Measurements from ENCODE around the gene SLC49A3. TPM values are rescaled to one million over a fixed set of nuclear protein-coding genes. Genes with fewer than 3 reads are reported as not detected.

SLC49A3 gene
- total and polyA plus RNA-seq, 2 donors (not counting 1 experiment from before 2014, with no cell fraction given), result 0.42 to 5.1 TPM

DNA sequence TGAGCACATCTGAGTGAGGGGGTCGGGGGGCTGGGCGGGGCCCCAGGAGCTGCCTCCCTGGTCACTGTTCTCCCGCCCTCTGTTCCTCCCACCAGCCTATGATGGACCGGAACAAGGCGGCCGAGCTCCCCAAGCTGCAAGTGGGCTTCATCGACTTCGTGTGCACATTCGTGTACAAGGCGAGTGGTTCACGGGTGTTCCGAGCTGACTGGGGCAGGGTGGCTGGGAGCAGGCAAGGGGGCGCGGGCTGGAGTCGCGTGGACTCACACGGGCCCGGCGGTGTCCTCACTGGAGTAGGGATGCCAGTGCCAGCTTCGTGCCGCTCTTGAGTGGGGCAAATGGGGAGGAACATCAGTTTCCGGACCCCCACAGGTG, 22.5 kb downstream of the SLC49A3 start:
- Histone ChIP-seq H3K4me1 (ENCODE audit: control insufficient read depth, extremely low read depth, insufficient read depth, low read length) (no peaks in the 10 kb centered on the region), H3K27ac (ENCODE audit: insufficient read depth, low read length) (no peak overlapping the region), H3K9me3 (ENCODE audit: control insufficient read depth, insufficient read depth, low read depth, low read length) (no peaks in the 10 kb centered on the region), H3K79me2 (ENCODE audit: control insufficient read depth, insufficient read depth, low read length) (no peaks in the 10 kb centered on the region), H3K9ac (ENCODE audit: insufficient read depth, low read length) (no peak overlapping the region), H4K20me1 (ENCODE audit: control insufficient read depth, extremely low read depth, insufficient read depth, low read length) (no peaks in the 10 kb centered on the region), H3K4me3 (replicated peaks in 1 of 4; ENCODE audit: control extremely low read depth in 1 of 4, insufficient read depth in 1 of 4, low read depth in 3 of 4, low read length in 4 of 4) (no peak overlapping the region), H3K36me3 (ENCODE audit: control insufficient read depth, insufficient read depth, low read length) (peaks cover 2% of the 10 kb centered on the region), H3K4me2 (ENCODE audit: extremely low read depth, insufficient read depth, low read length) (no peak overlapping the region), H2AFZ (ENCODE audit: low read length) (no peak overlapping the region), H3K27me3 (ENCODE audit: control insufficient read depth, insufficient read depth, low read length) (peaks cover 3% of the 10 kb centered on the region)
- TF ChIP-seq, protein P1, sequence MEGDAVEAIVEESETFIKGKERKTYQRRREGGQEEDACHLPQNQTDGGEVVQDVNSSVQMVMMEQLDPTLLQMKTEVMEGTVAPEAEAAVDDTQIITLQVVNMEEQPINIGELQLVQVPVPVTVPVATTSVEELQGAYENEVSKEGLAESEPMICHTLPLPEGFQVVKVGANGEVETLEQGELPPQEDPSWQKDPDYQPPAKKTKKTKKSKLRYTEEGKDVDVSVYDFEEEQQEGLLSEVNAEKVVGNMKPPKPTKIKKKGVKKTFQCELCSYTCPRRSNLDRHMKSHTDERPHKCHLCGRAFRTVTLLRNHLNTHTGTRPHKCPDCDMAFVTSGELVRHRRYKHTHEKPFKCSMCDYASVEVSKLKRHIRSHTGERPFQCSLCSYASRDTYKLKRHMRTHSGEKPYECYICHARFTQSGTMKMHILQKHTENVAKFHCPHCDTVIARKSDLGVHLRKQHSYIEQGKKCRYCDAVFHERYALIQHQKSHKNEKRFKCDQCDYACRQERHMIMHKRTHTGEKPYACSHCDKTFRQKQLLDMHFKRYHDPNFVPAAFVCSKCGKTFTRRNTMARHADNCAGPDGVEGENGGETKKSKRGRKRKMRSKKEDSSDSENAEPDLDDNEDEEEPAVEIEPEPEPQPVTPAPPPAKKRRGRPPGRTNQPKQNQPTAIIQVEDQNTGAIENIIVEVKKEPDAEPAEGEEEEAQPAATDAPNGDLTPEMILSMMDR (conservative IDR thresholded peaks at IDR 0.05 in 1 of 2, IDR thresholded peaks at IDR 0.05 in 1 of 2; ENCODE audit: low read depth in 1 of 2, low read length in 2 of 2), result no peak
- no peak for DNase-seq (ENCODE audit: low read depth in 2 of 2)

DNA sequence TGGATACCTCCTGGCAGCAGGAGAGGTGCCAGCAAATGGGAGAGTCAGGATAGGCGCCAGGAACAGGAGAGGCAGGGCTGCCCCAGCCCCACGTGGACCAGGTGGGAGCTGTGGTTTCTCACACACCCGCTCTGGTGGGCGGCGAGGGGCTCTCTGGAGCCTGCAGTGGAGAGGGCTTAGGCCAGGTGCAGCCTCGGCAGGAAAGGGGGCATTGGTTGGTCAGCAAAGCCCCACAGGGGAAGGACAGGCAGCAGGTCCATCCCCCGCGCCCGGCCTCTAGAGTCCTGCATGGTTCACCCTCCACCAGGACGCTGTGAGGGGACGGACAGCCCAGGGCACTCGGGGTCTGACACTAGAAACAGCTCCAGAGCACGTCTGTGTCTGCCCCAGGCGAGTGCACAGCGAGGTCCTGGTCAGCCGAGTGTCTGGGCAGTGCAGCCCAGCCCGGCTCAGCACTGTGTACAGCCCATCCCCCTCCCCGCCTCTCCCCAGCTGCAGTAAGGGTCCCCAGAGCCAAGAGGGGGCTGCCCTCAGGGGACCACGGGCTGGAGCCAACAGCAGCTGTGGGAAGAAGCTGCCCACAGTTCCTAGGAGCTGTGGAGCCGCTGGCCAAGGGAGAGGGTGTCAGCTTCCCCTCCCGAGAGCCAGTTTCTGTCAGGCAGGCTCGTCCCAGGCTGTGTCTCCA, 23.1 kb downstream of the SLC49A3 start:
- Histone ChIP-seq H3K27me3 (ENCODE audit: control insufficient read depth, insufficient read depth, low read length) (peaks cover 3% of the 10 kb centered on the region), H3K9me3 (ENCODE audit: control insufficient read depth, insufficient read depth, low read depth, low read length) (no peaks in the 10 kb centered on the region)
- TF ChIP-seq, protein P1 (conservative IDR thresholded peaks at IDR 0.05 in 1 of 2, IDR thresholded peaks at IDR 0.05 in 1 of 2; ENCODE audit: low read depth in 1 of 2, low read length in 2 of 2), result no peak
- no peak for TF ChIP-seq EZH2 (IDR thresholded peaks at IDR 0.05; ENCODE audit: low read length, missing control alignments)

DNA sequence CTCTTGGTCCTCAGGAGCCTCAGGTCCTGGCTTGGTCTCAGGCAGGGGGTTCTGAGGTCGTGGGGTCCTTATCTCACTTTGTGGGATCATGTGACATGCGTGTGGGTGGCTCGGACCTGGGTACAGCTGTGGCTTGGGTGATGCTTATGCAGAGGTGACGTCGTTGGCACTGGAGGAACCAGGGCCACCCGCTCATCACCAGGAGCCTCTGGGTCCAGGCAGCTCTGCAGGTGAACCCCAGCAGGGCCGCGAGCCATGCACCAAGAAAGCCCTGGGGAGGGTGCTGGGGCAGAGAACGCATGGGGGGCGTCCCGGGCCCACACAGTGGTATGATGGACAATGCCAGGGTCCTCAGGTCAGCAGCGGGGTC, 23.6 kb downstream of the SLC49A3 start:
- H4K20me1 ChIP-seq (ENCODE audit: control insufficient read depth, extremely low read depth, insufficient read depth, low read length), result no peaks in the 10 kb centered on the region
- H3K9ac ChIP-seq (ENCODE audit: insufficient read depth, low read length), result no peak overlapping the region
- H3K36me3 ChIP-seq (ENCODE audit: control insufficient read depth, insufficient read depth, low read length), result no peaks in the 10 kb centered on the region
- H3K79me2 ChIP-seq (ENCODE audit: control insufficient read depth, insufficient read depth, low read length), result no peaks in the 10 kb centered on the region
- no peaks in the 10 kb centered on the region for H3K9me3 ChIP-seq (ENCODE audit: control insufficient read depth, insufficient read depth, low read depth, low read length)
- no peaks in the 10 kb centered on the region for H3K4me1 ChIP-seq (ENCODE audit: control insufficient read depth, extremely low read depth, insufficient read depth, low read length)
- no peak overlapping the region for H3K4me3 ChIP-seq (replicated peaks in 1 of 4; ENCODE audit: control extremely low read depth in 1 of 4, insufficient read depth in 1 of 4, low read depth in 3 of 4, low read length in 4 of 4)
- no peak overlapping the region for H3K27ac ChIP-seq (ENCODE audit: insufficient read depth, low read length)
- no peak overlapping the region for H2AFZ ChIP-seq (ENCODE audit: low read length)
- no peak for TF ChIP-seq EZH2 (IDR thresholded peaks at IDR 0.05; ENCODE audit: low read length, missing control alignments)
- TF ChIP-seq, protein P1 (conservative IDR thresholded peaks at IDR 0.05 in 1 of 2, IDR thresholded peaks at IDR 0.05 in 1 of 2; ENCODE audit: low read depth in 1 of 2, low read length in 2 of 2), result no peak
- H3K4me2 ChIP-seq (ENCODE audit: extremely low read depth, insufficient read depth, low read length), result no peak overlapping the region
- no peak for DNase-seq (ENCODE audit: low read depth in 2 of 2)
- H3K27me3 ChIP-seq (ENCODE audit: control insufficient read depth, insufficient read depth, low read length), result peaks cover 3% of the 10 kb centered on the region

More for the DNA sequence above, 23.1 kb downstream of the SLC49A3 start:
- no peaks in the 10 kb centered on the region for H4K20me1 ChIP-seq (ENCODE audit: control insufficient read depth, extremely low read depth, insufficient read depth, low read length)
- H3K79me2 ChIP-seq (ENCODE audit: control insufficient read depth, insufficient read depth, low read length), result no peaks in the 10 kb centered on the region
- H3K4me1 ChIP-seq (ENCODE audit: control insufficient read depth, extremely low read depth, insufficient read depth, low read length), result no peaks in the 10 kb centered on the region
- H3K9ac ChIP-seq (ENCODE audit: insufficient read depth, low read length), result no peak overlapping the region
- no peak for DNase-seq (ENCODE audit: low read depth in 2 of 2)
- H3K27ac ChIP-seq (ENCODE audit: insufficient read depth, low read length), result no peak overlapping the region
- H2AFZ ChIP-seq (ENCODE audit: low read length), result no peak overlapping the region
- H3K4me2 ChIP-seq (ENCODE audit: extremely low read depth, insufficient read depth, low read length), result no peak overlapping the region
- H3K36me3 ChIP-seq (ENCODE audit: control insufficient read depth, insufficient read depth, low read length), result no peaks in the 10 kb centered on the region
- no peak overlapping the region for H3K4me3 ChIP-seq (replicated peaks in 1 of 4; ENCODE audit: control extremely low read depth in 1 of 4, insufficient read depth in 1 of 4, low read depth in 3 of 4, low read length in 4 of 4)
